H54 (cell line): ENCODE measurements around the gene SARDH.

Experiments
- DNase-seq: peaks from one replicate; pipeline ENCODE4 v3.0.0; 2011; ENCODE audit warnings: low spot score, mixed read lengths; ENCODE audit not compliant: insufficient read length
- FAIRE-seq: peaks from 3 replicates; lab custom pipeline; 2011; peaks lifted over from hg19 to GRCh38; lab: Jason Lieb, UNC
- POLR2A ChIP-seq: IDR thresholded peaks from 2 replicates; pipeline ENCODE4 v1.6.1; 2011; ENCODE audit warnings: low read depth, mild to moderate bottlenecking, low read length

SARDH gene

GRCh38 chr9:133619791-133620190, 118.4 kb downstream of the SARDH start:
- FAIRE-seq (no peak), DNase-seq (no peak)
- TF ChIP-seq POLR2A: no peak

- no peak for TF ChIP-seq POLR2A
- no peak for FAIRE-seq
- no peak for DNase-seq
Observed at GRCh38 chr9:133618726-133619125, 119.4 kb downstream of the SARDH start.

- TF ChIP-seq POLR2A: no peak
- DNase-seq: no peak
- no peak for FAIRE-seq
Observed at GRCh38 chr9:133616643-133617405, 121.3 kb downstream of the SARDH start.

GRCh38 chr9:133615606-133616188, 122.5 kb downstream of the SARDH start:
- TF ChIP-seq POLR2A: no peak
- FAIRE-seq: no peak

GRCh38 chr9:133615186-133615585, 123.0 kb downstream of the SARDH start:
- no peak for DNase-seq
- no peak for FAIRE-seq
- TF ChIP-seq POLR2A: no peak

More at GRCh38 chr9:133615606-133616188, 122.5 kb downstream of the SARDH start:
- no peak for DNase-seq

- FAIRE-seq (no peak), DNase-seq (no peak)
- no peak for TF ChIP-seq POLR2A
Observed at GRCh38 chr9:133614678-133615077, 123.5 kb downstream of the SARDH start.

- DNase-seq: no peak
- no peak for FAIRE-seq
- no peak for TF ChIP-seq POLR2A
Observed at GRCh38 chr9:133614056-133614455, 124.1 kb downstream of the SARDH start.
